HG03354 (cell line): ENCODE results near the gene PRIM2.
"Not testable (repeated sequence)": the region's sequence is repeated elsewhere in the genome, so short reads cannot be mapped to it uniquely, and the experiment has no call there.

Experiments
- ATAC-seq: cut with Tn5 transposase; IDR thresholded peaks from one replicate; pipeline ENCODE4 v1.9.1; 2021; ENCODE audit warnings: mild to moderate bottlenecking; ENCODE audit not compliant: unreplicated experiment, poor library complexity, severe bottlenecking

Gene PRIM2

GRCh38 chr6:57696382-57696781 lies 379.0 kb downstream of the PRIM2 start:
- not testable (repeated sequence) for ATAC-seq
